Neutrophil (primary cell): ENCODE data around the gene GPR33.

Experiments
- H3K27ac ChIP-seq: fragments of 200-600 bp; sonication (generic); 2 replicates; pipeline ENCODE4 v1.5.1; 2016; ENCODE audit warnings: mild to moderate bottlenecking, moderate library complexity
- H3K27me3 ChIP-seq: fragments of 200-600 bp; sonication (generic); 2 replicates; pipeline ENCODE4 v1.6.0; 2016; ENCODE audit warnings: mild to moderate bottlenecking
- H3K36me3 ChIP-seq: fragments of 200-600 bp; sonication (generic); 2 replicates; pipeline ENCODE4 v1.5.1; 2017
- H3K4me1 ChIP-seq, 2 experiments: fragments of 200-600 bp in 1 of 2; sonication (generic) in 1 of 2; 1 replicate in 1 of 2; 2 replicates in 1 of 2; pipeline versions ENCODE4 v1.5.1 to v1.6.1; 2013 to 2016; ENCODE audit warnings: low read depth in 1 of 2, low read length in 1 of 2, mild to moderate bottlenecking in 1 of 2, moderate library complexity in 1 of 2; ENCODE audit not compliant: control insufficient read depth in 1 of 2, insufficient read depth in 1 of 2
- H3K4me3 ChIP-seq, 2 experiments: fragments of 200-600 bp in 1 of 2; sonication (generic) in 1 of 2; 1 replicate in 1 of 2; 2 replicates in 1 of 2; pipeline ENCODE4 v1.5.1; 2013 to 2016; ENCODE audit warnings: low read depth in 1 of 2, low read length in 1 of 2, mild to moderate bottlenecking in 1 of 2, moderate library complexity in 1 of 2
- H3K9me3 ChIP-seq: fragments of 200-600 bp; sonication (generic); 2 replicates; pipeline ENCODE4 v1.5.1; 2016
- CTCF ChIP-seq: fragments of 200-600 bp; sonication (generic); IDR thresholded peaks from 2 replicates; pipeline ENCODE4 v1.5.1; 2016; ENCODE audit warnings: antibody characterized with exemption

GPR33 gene

GRCh38 chr14:31527087-31527486 is 39.2 kb upstream of the GPR33 start:
- TF ChIP-seq CTCF: no peak
- no peak overlapping the region for H3K27ac ChIP-seq
- no peak overlapping the region for H3K4me3 ChIP-seq
- no peaks in the 10 kb centered on the region for H3K27me3 ChIP-seq
- no peaks in the 10 kb centered on the region for H3K4me1 ChIP-seq
- H3K9me3 ChIP-seq: no peaks in the 10 kb centered on the region
- H3K36me3 ChIP-seq: no peaks in the 10 kb centered on the region

- Histone ChIP-seq H3K4me3 (no peak overlapping the region), H3K27me3 (peaks cover 5% of the 10 kb centered on the region), H3K36me3 (no peaks in the 10 kb centered on the region), H3K4me1 (no peaks in the 10 kb centered on the region), H3K27ac (no peak overlapping the region), H3K9me3 (no peaks in the 10 kb centered on the region)
- no peak for TF ChIP-seq CTCF
Observed at GRCh38 chr14:31510855-31511254, 23.0 kb upstream of the GPR33 start.

- H3K4me3 ChIP-seq: no peak overlapping the region
- no peak for TF ChIP-seq CTCF
- no peaks in the 10 kb centered on the region for H3K9me3 ChIP-seq
- H3K27me3 ChIP-seq: peaks cover 5% of the 10 kb centered on the region
- no peaks in the 10 kb centered on the region for H3K4me1 ChIP-seq
- no peaks in the 10 kb centered on the region for H3K36me3 ChIP-seq
- no peak overlapping the region for H3K27ac ChIP-seq
Observed at GRCh38 chr14:31510222-31510621, 22.4 kb upstream of the GPR33 start.

GRCh38 chr14:31508135-31508534 is 20.3 kb upstream of the GPR33 start:
- H3K36me3 ChIP-seq: no peaks in the 10 kb centered on the region
- H3K27me3 ChIP-seq: no peaks in the 10 kb centered on the region

GRCh38 chr14:31505411-31505810 is 17.6 kb upstream of the GPR33 start:
- Histone ChIP-seq H3K36me3 (no peaks in the 10 kb centered on the region), H3K4me1 (no peaks in the 10 kb centered on the region), H3K27me3 (no peaks in the 10 kb centered on the region), H3K9me3 (no peaks in the 10 kb centered on the region), H3K4me3 (no peak overlapping the region), H3K27ac (no peak overlapping the region)
- no peak for TF ChIP-seq CTCF

More at GRCh38 chr14:31508135-31508534, 20.3 kb upstream of the GPR33 start:
- no peaks in the 10 kb centered on the region for H3K4me1 ChIP-seq
- H3K4me3 ChIP-seq: no peak overlapping the region
- TF ChIP-seq CTCF: no peak
- no peak overlapping the region for H3K27ac ChIP-seq
- no peaks in the 10 kb centered on the region for H3K9me3 ChIP-seq

- Histone ChIP-seq H3K36me3 (no peaks in the 10 kb centered on the region), H3K4me1 (no peaks in the 10 kb centered on the region), H3K27ac (no peak overlapping the region), H3K9me3 (no peaks in the 10 kb centered on the region), H3K4me3 (no peak overlapping the region), H3K27me3 (no peaks in the 10 kb centered on the region)
- TF ChIP-seq CTCF: no peak
Observed at GRCh38 chr14:31501870-31502269, 14.0 kb upstream of the GPR33 start.
